GM12878 (cell line): ENCODE results near the gene PI4KB. TPM values are rescaled to one million over a fixed set of nuclear protein-coding genes. Genes with fewer than 3 reads are reported as not detected.
A peak's percentile ranks its signal among the peaks of the same experiment; 100 is the strongest.

ENCODE experiments used
- BCL11A ChIP-seq: IDR thresholded peaks from 2 replicates; pipeline ENCODE4 v1.6.1; 2011; ENCODE audit warnings: low read depth, low read length
- CBX3 ChIP-seq: fragments of 200-600 bp; sonication (generic); IDR thresholded peaks from 2 replicates; pipeline ENCODE4 v1.6.1; 2016; ENCODE audit warnings: low read depth, borderline replicate concordance
- CEBPB ChIP-seq, 2 experiments: fragments of 150-350 bp in 1 of 2; IDR thresholded peaks; 2 replicates each; pipeline ENCODE4 v1.6.1; 2012 to 2014; ENCODE audit warnings: low read depth in 2 of 2, low read length in 2 of 2, borderline replicate concordance in 1 of 2, inconsistent platforms in 1 of 2
- DPF2 ChIP-seq: fragments of 450-650 bp; IDR thresholded peaks from 2 replicates; pipeline ENCODE4 v1.6.1; 2017; ENCODE audit warnings: mild to moderate bottlenecking
- EED ChIP-seq: sonication (generic); IDR thresholded peaks from 2 replicates; pipeline ENCODE4 v1.6.1; 2016; ENCODE audit warnings: antibody characterized with exemption, low read depth
- ETV6 ChIP-seq, 2 experiments: fragments of 450-650 bp in 1 of 2; IDR thresholded peaks in 1 of 2; conservative IDR thresholded peaks in 1 of 2; 2 replicates each; pipeline ENCODE4 v1.6.1; 2014; ENCODE audit warnings: antibody characterized with exemption in 1 of 2, borderline replicate concordance in 1 of 2, low read depth in 1 of 2, mild to moderate bottlenecking in 1 of 2, moderate library complexity in 1 of 2
- FOXK2 ChIP-seq: fragments of 450-650 bp; IDR thresholded peaks from 2 replicates; pipeline ENCODE4 v1.6.1; 2017; ENCODE audit warnings: mild to moderate bottlenecking, moderate library complexity
- HDGF ChIP-seq: fragments of 450-650 bp; IDR thresholded peaks from 2 replicates; pipeline ENCODE4 v1.6.1; 2016; ENCODE audit warnings: antibody characterized with exemption
- IKZF2 ChIP-seq, 2 experiments: fragments of 450-650 bp; IDR thresholded peaks; 2 replicates each; pipeline ENCODE4 v1.6.1; 2017; ENCODE audit warnings: mild to moderate bottlenecking in 2 of 2, moderate library complexity in 2 of 2
- KAT2A ChIP-seq: conservative IDR thresholded peaks from 2 replicates; pipeline ENCODE4 v1.6.1; 2011; ENCODE audit warnings: low read depth, low read length; ENCODE audit not compliant: control insufficient read depth
- LARP7 ChIP-seq: fragments of 450-650 bp; IDR thresholded peaks from 2 replicates; pipeline ENCODE4 v1.6.1; 2017; ENCODE audit warnings: mild to moderate bottlenecking
- NBN ChIP-seq: fragments of 450-650 bp; IDR thresholded peaks from 2 replicates; pipeline ENCODE4 v1.6.1; 2016
- NFYA ChIP-seq: IDR thresholded peaks from 2 replicates; pipeline ENCODE4 v1.6.1; 2011; ENCODE audit warnings: low read depth, mild to moderate bottlenecking, low read length, improper control_type of control experiment, borderline replicate concordance
- NR2C2 ChIP-seq: IDR thresholded peaks from 2 replicates; pipeline ENCODE4 v1.6.1; 2011; ENCODE audit warnings: borderline replicate concordance, low read depth; ENCODE audit not compliant: control insufficient read depth, insufficient read length
- NR2F1 ChIP-seq: fragments of 450-650 bp; conservative IDR thresholded peaks from 2 replicates; pipeline ENCODE4 v1.6.1; 2017; ENCODE audit warnings: mild to moderate bottlenecking
- RFX5 ChIP-seq: IDR thresholded peaks from 2 replicates; pipeline ENCODE4 v1.6.1; 2011; ENCODE audit warnings: low read depth, low read length, improper control_type of control experiment
- RUNX3 ChIP-seq: IDR thresholded peaks from 2 replicates; pipeline ENCODE4 v1.6.1; 2012; ENCODE audit warnings: low read length, inconsistent platforms
- SMARCA5 ChIP-seq: fragments of 450-650 bp; IDR thresholded peaks from 2 replicates; pipeline ENCODE4 v1.6.1; 2017; ENCODE audit warnings: mild to moderate bottlenecking
- SRF ChIP-seq, 2 experiments: IDR thresholded peaks; 2 replicates each; pipeline ENCODE4 v1.6.1; 2011; ENCODE audit warnings: low read depth in 2 of 2, low read length in 2 of 2, mild to moderate bottlenecking in 1 of 2, moderate library complexity in 1 of 2
- YY1 ChIP-seq: IDR thresholded peaks from 2 replicates; pipeline ENCODE4 v1.6.1; 2011; ENCODE audit warnings: low read depth, mild to moderate bottlenecking, low read length
- ZNF207 ChIP-seq: fragments of 450-650 bp; IDR thresholded peaks from 2 replicates; pipeline ENCODE4 v1.6.1; 2014; ENCODE audit warnings: antibody characterized with exemption, mild to moderate bottlenecking, borderline replicate concordance
- ZNF217 ChIP-seq: fragments of 450-650 bp; IDR thresholded peaks from 2 replicates; pipeline ENCODE4 v1.6.1; 2017; ENCODE audit warnings: antibody characterized with exemption, mild to moderate bottlenecking
- polyA plus RNA-seq, 11 experiments: library from polyadenylated mRNA; depleted of rRNA in 4 of 11; unstranded in 6 of 11; stranded (reverse) in 5 of 11; fragments of >200 nt; fragmentation: Nextera tagmentation in 4 of 11; fragmentation: Illumina TruSeq in 1 of 11; extraction: Ambion mirVana in 4 of 11; extraction: Trizol in 1 of 11; gene quantifications; 1 replicate in 1 of 11; 2 replicates in 10 of 11; pipeline versions ENCODE4 v1.2.1 to v1.2.3, GENCODE V29; 2011 to 2016; ENCODE audit warnings: inconsistent platforms in 2 of 11, missing spikeins in 2 of 11, low read depth in 1 of 11
- total RNA-seq, 4 experiments: library from RNA; depleted of rRNA in 3 of 4; stranded (reverse); fragments of >200 nt in 3 of 4; fragmentation: Illumina TruSeq in 1 of 4; extraction: Trizol in 1 of 4; gene quantifications; 2 replicates each; pipeline versions ENCODE4 v1.2.1 to v1.2.3, GENCODE V29; 2013 to 2021
- TF ChIP-seq, protein P1 (sequence below): fragments of 450-650 bp; formaldehyde crosslinking; IDR thresholded peaks from 2 replicates; pipeline ENCODE4 v1.4.0; 2020; ENCODE audit warnings: mild to moderate bottlenecking, moderate library complexity
- TF ChIP-seq, protein P2 (sequence below): fragments of 450-650 bp; IDR thresholded peaks from 2 replicates; pipeline ENCODE4 v1.6.1; 2017; ENCODE audit warnings: low read depth, mild to moderate bottlenecking, moderate library complexity
- TF ChIP-seq, protein P3 (sequence below): IDR thresholded peaks from 2 replicates; pipeline ENCODE4 v1.6.1; 2012; ENCODE audit warnings: low read depth, low read length, improper control_type of control experiment
- TF ChIP-seq, protein P4 (sequence below): IDR thresholded peaks from 2 replicates; pipeline ENCODE4 v1.6.1; 2011; ENCODE audit warnings: low read depth, mild to moderate bottlenecking, low read length, moderate library complexity, borderline replicate concordance; ENCODE audit errors: extremely low read depth
- TF ChIP-seq, protein P5 (sequence below): IDR thresholded peaks from 2 replicates; pipeline ENCODE4 v1.6.1; 2012; ENCODE audit warnings: low read length, inconsistent platforms

The PI4KB gene
- total and polyA plus RNA-seq, 10 of the 15 experiments (the other 5 are each of a cell fraction or from before 2014, with no cell fraction given): 3.3 to 88.3 (median 51.7) TPM

DNA sequence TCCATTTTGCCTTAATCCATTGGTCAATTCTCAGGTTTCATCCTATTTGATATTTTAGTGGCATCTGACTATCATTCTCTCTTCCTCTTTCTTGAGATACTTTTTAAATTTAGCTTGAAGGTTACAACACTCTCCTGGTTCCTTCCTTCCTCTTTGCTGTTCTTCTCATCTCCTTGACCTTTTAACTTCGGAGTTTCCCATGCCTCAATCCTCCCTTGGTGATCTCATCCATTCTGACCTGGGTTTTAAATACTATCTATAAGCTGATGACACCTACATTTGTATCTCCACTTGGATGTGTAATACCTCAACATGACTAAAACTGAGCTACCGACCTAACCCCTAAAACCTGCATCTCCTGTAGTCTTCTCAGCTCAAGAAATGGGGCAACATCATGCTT, 50.0 kb downstream of the PI4KB start (continued):
- TF ChIP-seq LARP7: no peak
- no peak; the same call in 1 of the 2 replicates for TF ChIP-seq DPF2
- no peak for TF ChIP-seq RFX5
- no peak for TF ChIP-seq SRF (IDR thresholded peaks at IDR 0.05; ENCODE audit: low read depth in 2 of 2, low read length in 2 of 2)
- peak; percentile 61; the same call in 1 of the 2 replicates for TF ChIP-seq NBN
- TF ChIP-seq RUNX3: peak; percentile 81
- TF ChIP-seq FOXK2: no peak
- TF ChIP-seq ZNF207: no peak
- TF ChIP-seq, protein P1, sequence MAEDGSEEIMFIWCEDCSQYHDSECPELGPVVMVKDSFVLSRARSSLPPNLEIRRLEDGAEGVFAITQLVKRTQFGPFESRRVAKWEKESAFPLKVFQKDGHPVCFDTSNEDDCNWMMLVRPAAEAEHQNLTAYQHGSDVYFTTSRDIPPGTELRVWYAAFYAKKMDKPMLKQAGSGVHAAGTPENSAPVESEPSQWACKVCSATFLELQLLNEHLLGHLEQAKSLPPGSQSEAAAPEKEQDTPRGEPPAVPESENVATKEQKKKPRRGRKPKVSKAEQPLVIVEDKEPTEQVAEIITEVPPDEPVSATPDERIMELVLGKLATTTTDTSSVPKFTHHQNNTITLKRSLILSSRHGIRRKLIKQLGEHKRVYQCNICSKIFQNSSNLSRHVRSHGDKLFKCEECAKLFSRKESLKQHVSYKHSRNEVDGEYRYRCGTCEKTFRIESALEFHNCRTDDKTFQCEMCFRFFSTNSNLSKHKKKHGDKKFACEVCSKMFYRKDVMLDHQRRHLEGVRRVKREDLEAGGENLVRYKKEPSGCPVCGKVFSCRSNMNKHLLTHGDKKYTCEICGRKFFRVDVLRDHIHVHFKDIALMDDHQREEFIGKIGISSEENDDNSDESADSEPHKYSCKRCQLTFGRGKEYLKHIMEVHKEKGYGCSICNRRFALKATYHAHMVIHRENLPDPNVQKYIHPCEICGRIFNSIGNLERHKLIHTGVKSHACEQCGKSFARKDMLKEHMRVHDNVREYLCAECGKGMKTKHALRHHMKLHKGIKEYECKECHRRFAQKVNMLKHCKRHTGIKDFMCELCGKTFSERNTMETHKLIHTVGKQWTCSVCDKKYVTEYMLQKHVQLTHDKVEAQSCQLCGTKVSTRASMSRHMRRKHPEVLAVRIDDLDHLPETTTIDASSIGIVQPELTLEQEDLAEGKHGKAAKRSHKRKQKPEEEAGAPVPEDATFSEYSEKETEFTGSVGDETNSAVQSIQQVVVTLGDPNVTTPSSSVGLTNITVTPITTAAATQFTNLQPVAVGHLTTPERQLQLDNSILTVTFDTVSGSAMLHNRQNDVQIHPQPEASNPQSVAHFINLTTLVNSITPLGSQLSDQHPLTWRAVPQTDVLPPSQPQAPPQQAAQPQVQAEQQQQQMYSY (CRISPR knock-in tag): no peak
- TF ChIP-seq BCL11A: peak; percentile 27; the same call in 1 of the 2 replicates
- TF ChIP-seq ETV6 (conservative IDR thresholded peaks at IDR 0.05 in 1 of 2, IDR thresholded peaks at IDR 0.05 in 1 of 2; ENCODE audit: borderline replicate concordance in 1 of 2, low read depth in 1 of 2): peak in 1 of 2 experiments; percentile 75; a peak in 2 of 4 replicates
- TF ChIP-seq HDGF: peak; percentile 16; the same call in 1 of the 2 replicates
- peak; percentile 61; the same call in 1 of the 2 replicates for TF ChIP-seq EED
- TF ChIP-seq NR2C2: no peak
- no peak for TF ChIP-seq KAT2A
- TF ChIP-seq, protein P2, sequence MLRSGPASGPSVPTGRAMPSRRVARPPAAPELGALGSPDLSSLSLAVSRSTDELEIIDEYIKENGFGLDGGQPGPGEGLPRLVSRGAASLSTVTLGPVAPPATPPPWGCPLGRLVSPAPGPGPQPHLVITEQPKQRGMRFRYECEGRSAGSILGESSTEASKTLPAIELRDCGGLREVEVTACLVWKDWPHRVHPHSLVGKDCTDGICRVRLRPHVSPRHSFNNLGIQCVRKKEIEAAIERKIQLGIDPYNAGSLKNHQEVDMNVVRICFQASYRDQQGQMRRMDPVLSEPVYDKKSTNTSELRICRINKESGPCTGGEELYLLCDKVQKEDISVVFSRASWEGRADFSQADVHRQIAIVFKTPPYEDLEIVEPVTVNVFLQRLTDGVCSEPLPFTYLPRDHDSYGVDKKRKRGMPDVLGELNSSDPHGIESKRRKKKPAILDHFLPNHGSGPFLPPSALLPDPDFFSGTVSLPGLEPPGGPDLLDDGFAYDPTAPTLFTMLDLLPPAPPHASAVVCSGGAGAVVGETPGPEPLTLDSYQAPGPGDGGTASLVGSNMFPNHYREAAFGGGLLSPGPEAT: no peak
- no peak for TF ChIP-seq ZNF217
- TF ChIP-seq CBX3: no peak
- no peak for TF ChIP-seq CEBPB (IDR thresholded peaks at IDR 0.05; ENCODE audit: borderline replicate concordance in 1 of 2, low read depth in 2 of 2, low read length in 2 of 2)
- TF ChIP-seq, protein P3, sequence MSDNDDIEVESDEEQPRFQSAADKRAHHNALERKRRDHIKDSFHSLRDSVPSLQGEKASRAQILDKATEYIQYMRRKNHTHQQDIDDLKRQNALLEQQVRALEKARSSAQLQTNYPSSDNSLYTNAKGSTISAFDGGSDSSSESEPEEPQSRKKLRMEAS: no peak
- TF ChIP-seq YY1: no peak; the same call in 1 of the 2 replicates
- TF ChIP-seq SMARCA5: no peak
- TF ChIP-seq, protein P4, sequence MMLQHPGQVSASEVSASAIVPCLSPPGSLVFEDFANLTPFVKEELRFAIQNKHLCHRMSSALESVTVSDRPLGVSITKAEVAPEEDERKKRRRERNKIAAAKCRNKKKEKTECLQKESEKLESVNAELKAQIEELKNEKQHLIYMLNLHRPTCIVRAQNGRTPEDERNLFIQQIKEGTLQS: no peak
- peak; percentile 72 for TF ChIP-seq NR2F1
- peak; percentile 73 to 78 for TF ChIP-seq IKZF2 (IDR thresholded peaks at IDR 0.05)
- TF ChIP-seq, protein P5, sequence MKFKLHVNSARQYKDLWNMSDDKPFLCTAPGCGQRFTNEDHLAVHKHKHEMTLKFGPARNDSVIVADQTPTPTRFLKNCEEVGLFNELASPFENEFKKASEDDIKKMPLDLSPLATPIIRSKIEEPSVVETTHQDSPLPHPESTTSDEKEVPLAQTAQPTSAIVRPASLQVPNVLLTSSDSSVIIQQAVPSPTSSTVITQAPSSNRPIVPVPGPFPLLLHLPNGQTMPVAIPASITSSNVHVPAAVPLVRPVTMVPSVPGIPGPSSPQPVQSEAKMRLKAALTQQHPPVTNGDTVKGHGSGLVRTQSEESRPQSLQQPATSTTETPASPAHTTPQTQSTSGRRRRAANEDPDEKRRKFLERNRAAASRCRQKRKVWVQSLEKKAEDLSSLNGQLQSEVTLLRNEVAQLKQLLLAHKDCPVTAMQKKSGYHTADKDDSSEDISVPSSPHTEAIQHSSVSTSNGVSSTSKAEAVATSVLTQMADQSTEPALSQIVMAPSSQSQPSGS: peak; percentile 91
- TF ChIP-seq NFYA: no peak
